ENCODE measurements around the gene CTDSPL.

DNA sequence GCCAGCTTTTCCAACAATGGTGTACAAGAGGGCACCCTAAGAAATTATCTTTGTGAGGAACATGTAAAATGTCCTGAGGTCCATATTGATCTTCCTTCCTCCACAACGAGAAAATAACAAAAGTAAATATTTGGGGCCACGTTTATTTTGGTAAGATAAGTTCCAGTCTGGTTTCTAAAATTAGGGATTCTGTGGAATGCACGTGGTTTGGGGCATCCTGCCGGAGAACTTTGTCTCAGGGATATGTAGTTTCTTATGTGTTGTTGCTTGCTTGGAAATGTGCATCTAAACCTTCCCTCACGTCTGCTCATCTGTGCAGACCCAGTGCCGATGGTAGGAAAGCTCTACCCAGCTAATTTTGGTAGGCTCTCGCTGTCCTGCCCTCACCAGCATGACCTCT is 62.8 kb downstream of the CTDSPL start:
- TF ChIP-seq POLR2AphosphoS5 (IDR thresholded peaks at IDR 0.05; ENCODE audit: low read depth) (no peak), GABPA (IDR thresholded peaks at IDR 0.05; ENCODE audit: low read depth) (no peak)
- TF ChIP-seq, protein P1, sequence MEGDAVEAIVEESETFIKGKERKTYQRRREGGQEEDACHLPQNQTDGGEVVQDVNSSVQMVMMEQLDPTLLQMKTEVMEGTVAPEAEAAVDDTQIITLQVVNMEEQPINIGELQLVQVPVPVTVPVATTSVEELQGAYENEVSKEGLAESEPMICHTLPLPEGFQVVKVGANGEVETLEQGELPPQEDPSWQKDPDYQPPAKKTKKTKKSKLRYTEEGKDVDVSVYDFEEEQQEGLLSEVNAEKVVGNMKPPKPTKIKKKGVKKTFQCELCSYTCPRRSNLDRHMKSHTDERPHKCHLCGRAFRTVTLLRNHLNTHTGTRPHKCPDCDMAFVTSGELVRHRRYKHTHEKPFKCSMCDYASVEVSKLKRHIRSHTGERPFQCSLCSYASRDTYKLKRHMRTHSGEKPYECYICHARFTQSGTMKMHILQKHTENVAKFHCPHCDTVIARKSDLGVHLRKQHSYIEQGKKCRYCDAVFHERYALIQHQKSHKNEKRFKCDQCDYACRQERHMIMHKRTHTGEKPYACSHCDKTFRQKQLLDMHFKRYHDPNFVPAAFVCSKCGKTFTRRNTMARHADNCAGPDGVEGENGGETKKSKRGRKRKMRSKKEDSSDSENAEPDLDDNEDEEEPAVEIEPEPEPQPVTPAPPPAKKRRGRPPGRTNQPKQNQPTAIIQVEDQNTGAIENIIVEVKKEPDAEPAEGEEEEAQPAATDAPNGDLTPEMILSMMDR (IDR thresholded peaks at IDR 0.05; ENCODE audit: insufficient read depth, low read length), result no peak
- TF ChIP-seq, protein P2, sequence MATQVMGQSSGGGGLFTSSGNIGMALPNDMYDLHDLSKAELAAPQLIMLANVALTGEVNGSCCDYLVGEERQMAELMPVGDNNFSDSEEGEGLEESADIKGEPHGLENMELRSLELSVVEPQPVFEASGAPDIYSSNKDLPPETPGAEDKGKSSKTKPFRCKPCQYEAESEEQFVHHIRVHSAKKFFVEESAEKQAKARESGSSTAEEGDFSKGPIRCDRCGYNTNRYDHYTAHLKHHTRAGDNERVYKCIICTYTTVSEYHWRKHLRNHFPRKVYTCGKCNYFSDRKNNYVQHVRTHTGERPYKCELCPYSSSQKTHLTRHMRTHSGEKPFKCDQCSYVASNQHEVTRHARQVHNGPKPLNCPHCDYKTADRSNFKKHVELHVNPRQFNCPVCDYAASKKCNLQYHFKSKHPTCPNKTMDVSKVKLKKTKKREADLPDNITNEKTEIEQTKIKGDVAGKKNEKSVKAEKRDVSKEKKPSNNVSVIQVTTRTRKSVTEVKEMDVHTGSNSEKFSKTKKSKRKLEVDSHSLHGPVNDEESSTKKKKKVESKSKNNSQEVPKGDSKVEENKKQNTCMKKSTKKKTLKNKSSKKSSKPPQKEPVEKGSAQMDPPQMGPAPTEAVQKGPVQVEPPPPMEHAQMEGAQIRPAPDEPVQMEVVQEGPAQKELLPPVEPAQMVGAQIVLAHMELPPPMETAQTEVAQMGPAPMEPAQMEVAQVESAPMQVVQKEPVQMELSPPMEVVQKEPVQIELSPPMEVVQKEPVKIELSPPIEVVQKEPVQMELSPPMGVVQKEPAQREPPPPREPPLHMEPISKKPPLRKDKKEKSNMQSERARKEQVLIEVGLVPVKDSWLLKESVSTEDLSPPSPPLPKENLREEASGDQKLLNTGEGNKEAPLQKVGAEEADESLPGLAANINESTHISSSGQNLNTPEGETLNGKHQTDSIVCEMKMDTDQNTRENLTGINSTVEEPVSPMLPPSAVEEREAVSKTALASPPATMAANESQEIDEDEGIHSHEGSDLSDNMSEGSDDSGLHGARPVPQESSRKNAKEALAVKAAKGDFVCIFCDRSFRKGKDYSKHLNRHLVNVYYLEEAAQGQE (IDR thresholded peaks at IDR 0.05; ENCODE audit: insufficient replicate concordance, low read depth), result no peak

Measured in HL-60 (cell line).